H1 (cell line): ENCODE measurements around the gene LYRM4. TPM values are rescaled to one million over a fixed set of nuclear protein-coding genes. Genes with fewer than 3 reads are reported as not detected.

Source experiments
- CHD1 ChIP-seq: IDR thresholded peaks from 2 replicates; pipeline ENCODE4 v1.6.1; 2012; ENCODE audit warnings: low read depth, low read length, improper control_type of control experiment
- CREB1 ChIP-seq: IDR thresholded peaks from 2 replicates; pipeline ENCODE4 v1.6.1; 2012; ENCODE audit warnings: inconsistent platforms
- EGR1 ChIP-seq: IDR thresholded peaks from 2 replicates; pipeline ENCODE4 v1.6.1; 2011; ENCODE audit warnings: low read depth, low read length, borderline replicate concordance
- EP300 ChIP-seq, 2 experiments: IDR thresholded peaks; 1 replicate in 1 of 2; 2 replicates in 1 of 2; pipeline ENCODE4 v1.6.1; 2011 to 2012; ENCODE audit warnings: low read depth in 2 of 2, low read length in 2 of 2, mild to moderate bottlenecking in 2 of 2, borderline replicate concordance in 1 of 2, inconsistent platforms in 1 of 2, moderate library complexity in 1 of 2
- HDAC2 ChIP-seq, 2 experiments: fragments of 300-600 bp in 1 of 2; sonication (generic) in 1 of 2; IDR thresholded peaks; 2 replicates each; pipeline ENCODE4 v1.6.1; 2011 to 2012; ENCODE audit warnings: low read depth in 2 of 2, low read length in 2 of 2, mild to moderate bottlenecking in 2 of 2, moderate library complexity in 2 of 2, borderline replicate concordance in 1 of 2, inconsistent platforms in 1 of 2
- JUND ChIP-seq: IDR thresholded peaks from 2 replicates; pipeline ENCODE4 v1.6.1; 2011; ENCODE audit warnings: mild to moderate bottlenecking, improper control_type of control experiment, low read length
- POLR2A ChIP-seq, 2 experiments: IDR thresholded peaks; 1 replicate in 1 of 2; 2 replicates in 1 of 2; pipeline ENCODE4 v1.6.1; 2011; ENCODE audit warnings: low read depth in 2 of 2, low read length in 2 of 2, mild to moderate bottlenecking in 2 of 2; ENCODE audit errors: control extremely low read depth in 1 of 2
- SP1 ChIP-seq: IDR thresholded peaks from 2 replicates; pipeline ENCODE4 v1.6.1; 2011; ENCODE audit warnings: low read depth, low read length
- SP2 ChIP-seq: IDR thresholded peaks from 2 replicates; pipeline ENCODE4 v1.6.1; 2012; ENCODE audit warnings: mild to moderate bottlenecking, low read length, inconsistent platforms
- polyA plus RNA-seq, 7 experiments: library from polyadenylated mRNA; depleted of rRNA in 3 of 7; stranded (reverse) in 5 of 7; unstranded in 2 of 7; fragments of >200 nt in 5 of 7; fragments of 200-250 nt in 2 of 7; gene quantifications; 1 replicate in 5 of 7; 2 replicates in 1 of 7; 4 replicates in 1 of 7; pipeline versions ENCODE4 v1.2.1 to v1.2.3, GENCODE V29; 2011 to 2013; ENCODE audit warnings: missing spikeins in 2 of 7, mixed read lengths in 2 of 7
- total RNA-seq: library from RNA; stranded (reverse); fragmentation: NEBNext Ultra II Directional; extraction: Animal tissue kit (Norgen Biotek cat#: 25700); gene quantifications from 2 replicates; pipeline ENCODE4 v1.2.1, GENCODE V29; 2021
- TF ChIP-seq, protein P1 (sequence below): fragments of 300-600 bp; sonication (generic); IDR thresholded peaks from 2 replicates; pipeline ENCODE4 v1.7.1; 2012; ENCODE audit warnings: low read length, moderate library complexity, mild to moderate bottlenecking, inconsistent platforms; ENCODE audit not compliant: insufficient replicate concordance
- TF ChIP-seq, protein P2 (sequence below): IDR thresholded peaks from 2 replicates; pipeline ENCODE4 v1.6.1; 2012; ENCODE audit warnings: inconsistent platforms

Gene LYRM4
- total and polyA plus RNA-seq, 2 of the 8 experiments (the other 6 are each of a cell fraction or from before 2014, with no cell fraction given) = 56.6 to 62.8 TPM

DNA sequence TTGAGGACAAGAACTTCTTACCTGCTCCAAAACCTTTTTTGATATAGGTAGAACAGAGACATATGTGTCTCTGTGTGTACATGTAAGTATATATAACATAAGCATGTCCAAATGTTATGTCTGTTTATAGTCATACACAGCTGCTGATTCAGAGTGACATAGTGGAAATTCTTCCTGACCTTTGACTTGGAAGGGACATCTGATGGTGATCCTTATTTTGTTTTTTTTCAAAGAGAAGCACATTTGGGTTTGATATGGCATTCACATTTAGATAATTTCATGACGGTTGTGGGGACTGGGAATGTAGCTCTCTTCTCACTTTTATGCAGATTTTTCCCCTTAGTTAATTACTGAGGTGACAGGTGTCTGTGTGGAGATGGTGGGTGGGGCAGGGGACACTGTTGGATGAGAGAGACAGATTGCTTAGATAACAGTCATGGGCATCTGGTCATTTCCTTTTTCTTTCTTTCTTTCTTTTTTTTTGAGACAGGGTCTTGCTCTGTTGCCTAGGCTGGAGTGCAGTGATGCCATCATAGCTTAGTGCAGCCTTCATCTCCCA lies 39.5 kb upstream of the LYRM4 start (continued):
- TF ChIP-seq, protein P1, sequence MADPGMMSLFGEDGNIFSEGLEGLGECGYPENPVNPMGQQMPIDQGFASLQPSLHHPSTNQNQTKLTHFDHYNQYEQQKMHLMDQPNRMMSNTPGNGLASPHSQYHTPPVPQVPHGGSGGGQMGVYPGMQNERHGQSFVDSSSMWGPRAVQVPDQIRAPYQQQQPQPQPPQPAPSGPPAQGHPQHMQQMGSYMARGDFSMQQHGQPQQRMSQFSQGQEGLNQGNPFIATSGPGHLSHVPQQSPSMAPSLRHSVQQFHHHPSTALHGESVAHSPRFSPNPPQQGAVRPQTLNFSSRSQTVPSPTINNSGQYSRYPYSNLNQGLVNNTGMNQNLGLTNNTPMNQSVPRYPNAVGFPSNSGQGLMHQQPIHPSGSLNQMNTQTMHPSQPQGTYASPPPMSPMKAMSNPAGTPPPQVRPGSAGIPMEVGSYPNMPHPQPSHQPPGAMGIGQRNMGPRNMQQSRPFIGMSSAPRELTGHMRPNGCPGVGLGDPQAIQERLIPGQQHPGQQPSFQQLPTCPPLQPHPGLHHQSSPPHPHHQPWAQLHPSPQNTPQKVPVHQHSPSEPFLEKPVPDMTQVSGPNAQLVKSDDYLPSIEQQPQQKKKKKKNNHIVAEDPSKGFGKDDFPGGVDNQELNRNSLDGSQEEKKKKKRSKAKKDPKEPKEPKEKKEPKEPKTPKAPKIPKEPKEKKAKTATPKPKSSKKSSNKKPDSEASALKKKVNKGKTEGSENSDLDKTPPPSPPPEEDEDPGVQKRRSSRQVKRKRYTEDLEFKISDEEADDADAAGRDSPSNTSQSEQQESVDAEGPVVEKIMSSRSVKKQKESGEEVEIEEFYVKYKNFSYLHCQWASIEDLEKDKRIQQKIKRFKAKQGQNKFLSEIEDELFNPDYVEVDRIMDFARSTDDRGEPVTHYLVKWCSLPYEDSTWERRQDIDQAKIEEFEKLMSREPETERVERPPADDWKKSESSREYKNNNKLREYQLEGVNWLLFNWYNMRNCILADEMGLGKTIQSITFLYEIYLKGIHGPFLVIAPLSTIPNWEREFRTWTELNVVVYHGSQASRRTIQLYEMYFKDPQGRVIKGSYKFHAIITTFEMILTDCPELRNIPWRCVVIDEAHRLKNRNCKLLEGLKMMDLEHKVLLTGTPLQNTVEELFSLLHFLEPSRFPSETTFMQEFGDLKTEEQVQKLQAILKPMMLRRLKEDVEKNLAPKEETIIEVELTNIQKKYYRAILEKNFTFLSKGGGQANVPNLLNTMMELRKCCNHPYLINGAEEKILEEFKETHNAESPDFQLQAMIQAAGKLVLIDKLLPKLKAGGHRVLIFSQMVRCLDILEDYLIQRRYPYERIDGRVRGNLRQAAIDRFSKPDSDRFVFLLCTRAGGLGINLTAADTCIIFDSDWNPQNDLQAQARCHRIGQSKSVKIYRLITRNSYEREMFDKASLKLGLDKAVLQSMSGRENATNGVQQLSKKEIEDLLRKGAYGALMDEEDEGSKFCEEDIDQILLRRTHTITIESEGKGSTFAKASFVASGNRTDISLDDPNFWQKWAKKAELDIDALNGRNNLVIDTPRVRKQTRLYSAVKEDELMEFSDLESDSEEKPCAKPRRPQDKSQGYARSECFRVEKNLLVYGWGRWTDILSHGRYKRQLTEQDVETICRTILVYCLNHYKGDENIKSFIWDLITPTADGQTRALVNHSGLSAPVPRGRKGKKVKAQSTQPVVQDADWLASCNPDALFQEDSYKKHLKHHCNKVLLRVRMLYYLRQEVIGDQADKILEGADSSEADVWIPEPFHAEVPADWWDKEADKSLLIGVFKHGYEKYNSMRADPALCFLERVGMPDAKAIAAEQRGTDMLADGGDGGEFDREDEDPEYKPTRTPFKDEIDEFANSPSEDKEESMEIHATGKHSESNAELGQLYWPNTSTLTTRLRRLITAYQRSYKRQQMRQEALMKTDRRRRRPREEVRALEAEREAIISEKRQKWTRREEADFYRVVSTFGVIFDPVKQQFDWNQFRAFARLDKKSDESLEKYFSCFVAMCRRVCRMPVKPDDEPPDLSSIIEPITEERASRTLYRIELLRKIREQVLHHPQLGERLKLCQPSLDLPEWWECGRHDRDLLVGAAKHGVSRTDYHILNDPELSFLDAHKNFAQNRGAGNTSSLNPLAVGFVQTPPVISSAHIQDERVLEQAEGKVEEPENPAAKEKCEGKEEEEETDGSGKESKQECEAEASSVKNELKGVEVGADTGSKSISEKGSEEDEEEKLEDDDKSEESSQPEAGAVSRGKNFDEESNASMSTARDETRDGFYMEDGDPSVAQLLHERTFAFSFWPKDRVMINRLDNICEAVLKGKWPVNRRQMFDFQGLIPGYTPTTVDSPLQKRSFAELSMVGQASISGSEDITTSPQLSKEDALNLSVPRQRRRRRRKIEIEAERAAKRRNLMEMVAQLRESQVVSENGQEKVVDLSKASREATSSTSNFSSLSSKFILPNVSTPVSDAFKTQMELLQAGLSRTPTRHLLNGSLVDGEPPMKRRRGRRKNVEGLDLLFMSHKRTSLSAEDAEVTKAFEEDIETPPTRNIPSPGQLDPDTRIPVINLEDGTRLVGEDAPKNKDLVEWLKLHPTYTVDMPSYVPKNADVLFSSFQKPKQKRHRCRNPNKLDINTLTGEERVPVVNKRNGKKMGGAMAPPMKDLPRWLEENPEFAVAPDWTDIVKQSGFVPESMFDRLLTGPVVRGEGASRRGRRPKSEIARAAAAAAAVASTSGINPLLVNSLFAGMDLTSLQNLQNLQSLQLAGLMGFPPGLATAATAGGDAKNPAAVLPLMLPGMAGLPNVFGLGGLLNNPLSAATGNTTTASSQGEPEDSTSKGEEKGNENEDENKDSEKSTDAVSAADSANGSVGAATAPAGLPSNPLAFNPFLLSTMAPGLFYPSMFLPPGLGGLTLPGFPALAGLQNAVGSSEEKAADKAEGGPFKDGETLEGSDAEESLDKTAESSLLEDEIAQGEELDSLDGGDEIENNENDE = no peak
- TF ChIP-seq POLR2A (IDR thresholded peaks at IDR 0.05; ENCODE audit: control extremely low read depth in 1 of 2, low read depth in 2 of 2, low read length in 2 of 2) (no peak), CHD1 (no peak), EGR1 (no peak), CREB1 (no peak), JUND (no peak), HDAC2 (IDR thresholded peaks at IDR 0.05; ENCODE audit: borderline replicate concordance in 1 of 2, low read depth in 2 of 2, low read length in 2 of 2) (no peak), SP2 (no peak), SP1 (no peak), EP300 (IDR thresholded peaks at IDR 0.05; ENCODE audit: borderline replicate concordance in 1 of 2, low read depth in 2 of 2, low read length in 2 of 2) (no peak)
- TF ChIP-seq, protein P2, sequence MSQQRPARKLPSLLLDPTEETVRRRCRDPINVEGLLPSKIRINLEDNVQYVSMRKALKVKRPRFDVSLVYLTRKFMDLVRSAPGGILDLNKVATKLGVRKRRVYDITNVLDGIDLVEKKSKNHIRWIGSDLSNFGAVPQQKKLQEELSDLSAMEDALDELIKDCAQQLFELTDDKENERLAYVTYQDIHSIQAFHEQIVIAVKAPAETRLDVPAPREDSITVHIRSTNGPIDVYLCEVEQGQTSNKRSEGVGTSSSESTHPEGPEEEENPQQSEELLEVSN = no peak
